PC-3 (cell line): ENCODE results near the gene WDR87. TPM values are rescaled to one million over a fixed set of nuclear protein-coding genes. Genes with fewer than 3 reads are reported as not detected.

Experiments
- ATAC-seq: fragments of 200-7000 bp; cut with Tn5 transposase; 2 replicates; pipeline ENCODE4 v1.9.1; 2020; ENCODE audit warnings: mild to moderate bottlenecking, moderate library complexity
- BruUV-seq: library from RNA; stranded (reverse); fragments of 400-500 nt; replicated peaks from 2 replicates; lab custom pipeline; 2021; lab: Mats Ljungman, UMichigan
- CTCF ChIA-PET: fragments of 300-600 bp; sonication (Branson Sonifier 250); formaldehyde crosslinking; loops from one replicate; lab custom pipeline; 2022; ENCODE audit warnings: antibody characterized with exemption; lab: Charles Lee
- POLR2A ChIA-PET: fragments of 300-600 bp; sonication (Branson Sonifier 250); formaldehyde crosslinking; loops from one replicate; lab custom pipeline; 2022; ENCODE audit warnings: antibody characterized with exemption; ENCODE audit not compliant: unreplicated experiment; lab: Charles Lee
- DNase-seq: peaks from one replicate; pipeline ENCODE4 v3.0.0-alpha.2; 2015
- H2AFZ ChIP-seq: fragments of 300-600 bp; sonication (generic); 2 replicates; pipeline ENCODE4 v1.6.0; 2016; ENCODE audit warnings: antibody characterized with exemption, low read length
- H3F3A ChIP-seq: fragments of 300-600 bp; sonication (generic); one replicate; pipeline ENCODE4 v1.6.0; 2017; ENCODE audit warnings: antibody characterized with exemption, low read length, control low read depth, mild to moderate bottlenecking; ENCODE audit not compliant: unreplicated experiment
- H3K27ac ChIP-seq: fragments of 300-600 bp; sonication (generic); 2 replicates; pipeline ENCODE4 v1.5.1; 2016; ENCODE audit warnings: mild to moderate bottlenecking, low read length
- H3K27me3 ChIP-seq: fragments of 300-600 bp; sonication (generic); 2 replicates; pipeline ENCODE4 v1.6.1; 2016; ENCODE audit warnings: low read length, mixed read lengths
- H3K36me3 ChIP-seq: fragments of 300-600 bp; sonication (generic); 2 replicates; pipeline ENCODE4 v1.6.1; 2016; ENCODE audit warnings: low read depth, mixed run types, low read length, mixed read lengths
- H3K4me1 ChIP-seq: fragments of 300-600 bp; sonication (generic); 2 replicates; pipeline ENCODE4 v1.5.1; 2016; ENCODE audit warnings: low read length; ENCODE audit not compliant: insufficient read depth
- H3K4me2 ChIP-seq: fragments of 300-600 bp; sonication (generic); 2 replicates; pipeline ENCODE4 v1.6.0; 2016; ENCODE audit warnings: low read length
- H3K4me3 ChIP-seq: fragments of 300-600 bp; sonication (generic); 2 replicates; pipeline ENCODE4 v1.5.1; 2016; ENCODE audit warnings: mild to moderate bottlenecking, low read length, mixed read lengths
- H3K79me2 ChIP-seq: fragments of 300-600 bp; sonication (generic); 2 replicates; pipeline ENCODE4 v1.6.1; 2017; ENCODE audit warnings: low read length, mixed read lengths
- H3K9ac ChIP-seq: fragments of 300-600 bp; sonication (generic); 2 replicates; pipeline ENCODE4 v1.6.0; 2016; ENCODE audit warnings: mild to moderate bottlenecking, low read length
- H3K9me2 ChIP-seq: fragments of 300-600 bp; sonication (generic); replicated peaks from 2 replicates; pipeline ENCODE4 v1.6.1; 2016; ENCODE audit warnings: mixed run types, low read length, mixed read lengths
- H3K9me3 ChIP-seq: fragments of 300-600 bp; sonication (generic); 2 replicates; pipeline ENCODE4 v1.6.1; 2016; ENCODE audit warnings: low read length, mixed read lengths
- H4K20me1 ChIP-seq: fragments of 300-600 bp; sonication (generic); 2 replicates; pipeline ENCODE4 v1.6.1; 2016; ENCODE audit warnings: low read length, mixed read lengths
- EZH2 ChIP-seq: fragments of 300-600 bp; sonication (generic); IDR thresholded peaks from one replicate; pipeline ENCODE4 v1.6.1; 2017; ENCODE audit warnings: antibody characterized with exemption, mild to moderate bottlenecking, low read length; ENCODE audit not compliant: unreplicated experiment
- EZH2phosphoT487 ChIP-seq: fragments of 300-600 bp; sonication (generic); IDR thresholded peaks from 2 replicates; pipeline ENCODE4 v1.6.1; 2018; ENCODE audit warnings: mild to moderate bottlenecking, antibody characterized with exemption, low read length, borderline replicate concordance
- intact Hi-C: fragments of 100-400 bp; cut with micrococcal nuclease; formaldehyde crosslinking; loops from 2 replicates; pipeline ENCODE4 v1.9.0; 2023
- total RNA-seq: library from RNA; depleted of rRNA; stranded (reverse); fragments of >200 nt; gene quantifications from 2 replicates; pipeline ENCODE4 v1.2.3, GENCODE V29; 2014
- TF ChIP-seq, protein P1 (sequence below): fragments of 300-600 bp; sonication (generic); conservative IDR thresholded peaks from 2 replicates; pipeline ENCODE4 v1.5.1; 2017; ENCODE audit warnings: antibody characterized with exemption, low read depth, mild to moderate bottlenecking, low read length

The WDR87 gene
- total RNA-seq, 1 experiment from 2014 or later, result not detected

GRCh38 chr19:37932985-37933936, 26.9 kb upstream of the WDR87 start:
- peak; percentile 81 for ATAC-seq
- no TSS peak for BruUV-seq
- Histone ChIP-seq H3F3A (peaks cover 4% of the 10 kb centered on the region), H3K4me2 (peak overlapping the region; percentile 88), H3K27me3 (no peaks in the 10 kb centered on the region), H3K36me3 (peaks cover 34% of the 10 kb centered on the region), H3K9me3 (no peaks in the 10 kb centered on the region), H3K9me2 (no peaks in the 10 kb centered on the region), H3K27ac (peak overlapping the region; percentile 87), H3K4me3 (peak overlapping the region; percentile 64), H4K20me1 (no peaks in the 10 kb centered on the region), H3K9ac (peak overlapping the region; percentile 63), H3K79me2 (peaks cover 88% of the 10 kb centered on the region), H2AFZ (peak overlapping the region; percentile 60; the same call in 1 of the 2 replicates), H3K4me1 (peaks cover 38% of the 10 kb centered on the region)
- DNase-seq, result peak; percentile 77
- ChIA-PET POLR2A (interaction anchor here (0.6 to 0.8 kb wide), 2 partner anchors 58 to 1801 kb away, joined by 6 to 8 read pairs; no protein-coding TSS in a partner anchor), CTCF (interaction anchor here (0.6 to 1.2 kb wide), 2 partner anchors 31 to 66 kb away, joined by 3 read pairs; no protein-coding TSS in a partner anchor)
- TF ChIP-seq EZH2 (no peak), EZH2phosphoT487 (no peak)
- TF ChIP-seq, protein P1, sequence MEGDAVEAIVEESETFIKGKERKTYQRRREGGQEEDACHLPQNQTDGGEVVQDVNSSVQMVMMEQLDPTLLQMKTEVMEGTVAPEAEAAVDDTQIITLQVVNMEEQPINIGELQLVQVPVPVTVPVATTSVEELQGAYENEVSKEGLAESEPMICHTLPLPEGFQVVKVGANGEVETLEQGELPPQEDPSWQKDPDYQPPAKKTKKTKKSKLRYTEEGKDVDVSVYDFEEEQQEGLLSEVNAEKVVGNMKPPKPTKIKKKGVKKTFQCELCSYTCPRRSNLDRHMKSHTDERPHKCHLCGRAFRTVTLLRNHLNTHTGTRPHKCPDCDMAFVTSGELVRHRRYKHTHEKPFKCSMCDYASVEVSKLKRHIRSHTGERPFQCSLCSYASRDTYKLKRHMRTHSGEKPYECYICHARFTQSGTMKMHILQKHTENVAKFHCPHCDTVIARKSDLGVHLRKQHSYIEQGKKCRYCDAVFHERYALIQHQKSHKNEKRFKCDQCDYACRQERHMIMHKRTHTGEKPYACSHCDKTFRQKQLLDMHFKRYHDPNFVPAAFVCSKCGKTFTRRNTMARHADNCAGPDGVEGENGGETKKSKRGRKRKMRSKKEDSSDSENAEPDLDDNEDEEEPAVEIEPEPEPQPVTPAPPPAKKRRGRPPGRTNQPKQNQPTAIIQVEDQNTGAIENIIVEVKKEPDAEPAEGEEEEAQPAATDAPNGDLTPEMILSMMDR, result no peak
- intact Hi-C loops, result loop anchor here (1.0 to 2.0 kb wide), 2 partner anchors 26 to 66 kb away; partner anchors contain the start of genes SIPA1L3 and WDR87

- ATAC-seq (peak; percentile 73), DNase-seq (peak; percentile 92)
- H3F3A ChIP-seq, result peaks cover 4% of the 10 kb centered on the region
- intact Hi-C loops, result loop anchor here (1.0 to 2.0 kb wide), 2 partner anchors 25 to 67 kb away; partner anchors contain the start of genes SIPA1L3 and WDR87
- H3K36me3 ChIP-seq, result peaks cover 34% of the 10 kb centered on the region
- TF ChIP-seq EZH2phosphoT487, result no peak
- TF ChIP-seq EZH2, result no peak
- TF ChIP-seq, protein P1, result no peak
- H3K9me2 ChIP-seq, result no peaks in the 10 kb centered on the region
- H3K9me3 ChIP-seq, result no peaks in the 10 kb centered on the region
- no peaks in the 10 kb centered on the region for H4K20me1 ChIP-seq
- peaks cover 88% of the 10 kb centered on the region for H3K79me2 ChIP-seq
- BruUV-seq, result TSS peak; percentile 97
- no peaks in the 10 kb centered on the region for H3K27me3 ChIP-seq
- CTCF ChIA-PET, result interaction anchor here (0.6 to 1.2 kb wide), 2 partner anchors 30 to 67 kb away, joined by 3 read pairs; no protein-coding TSS in a partner anchor
- peak overlapping the region; percentile 64 for H3K4me3 ChIP-seq
- peak overlapping the region; percentile 87 for H3K27ac ChIP-seq
- peaks cover 38% of the 10 kb centered on the region for H3K4me1 ChIP-seq
- peak overlapping the region; percentile 60; the same call in 1 of the 2 replicates for H2AFZ ChIP-seq
- peak overlapping the region; percentile 88 for H3K4me2 ChIP-seq
- POLR2A ChIA-PET, result interaction anchor here (0.5 to 1.2 kb wide), 9 partner anchors 22 to 1742 kb away, joined by 3 to 6 read pairs (median 3); partner anchors contain the start of genes SIPA1L3 and WDR87
- peak overlapping the region; percentile 63 for H3K9ac ChIP-seq
These were observed 25.7 kb upstream of the WDR87 start for GRCh38 chr19:37931881-37932655.
